Measurements from ENCODE around the gene CATSPERB.

DNA sequence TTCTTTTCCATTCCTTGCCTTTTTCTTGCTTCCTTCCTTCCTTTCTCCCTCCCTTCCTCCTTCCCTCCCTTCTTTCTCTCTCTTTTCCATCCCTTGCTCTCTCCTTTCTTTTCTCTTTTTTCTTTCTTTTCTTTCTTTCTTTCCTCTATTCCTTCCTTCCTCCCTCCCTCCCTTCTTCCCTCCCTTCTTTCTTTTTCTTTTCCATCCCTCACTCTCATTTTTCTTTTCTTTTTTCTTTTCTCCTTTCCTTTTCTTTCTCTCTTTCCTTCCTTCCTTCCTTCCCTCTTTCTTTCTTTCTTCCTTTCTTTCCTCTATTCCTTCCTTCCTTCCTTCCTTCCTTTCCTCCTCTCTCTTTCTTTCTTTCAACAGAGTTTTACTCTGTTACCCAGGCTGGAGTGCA is 186.7 kb downstream of the CATSPERB start:
- TF ChIP-seq, protein P1, sequence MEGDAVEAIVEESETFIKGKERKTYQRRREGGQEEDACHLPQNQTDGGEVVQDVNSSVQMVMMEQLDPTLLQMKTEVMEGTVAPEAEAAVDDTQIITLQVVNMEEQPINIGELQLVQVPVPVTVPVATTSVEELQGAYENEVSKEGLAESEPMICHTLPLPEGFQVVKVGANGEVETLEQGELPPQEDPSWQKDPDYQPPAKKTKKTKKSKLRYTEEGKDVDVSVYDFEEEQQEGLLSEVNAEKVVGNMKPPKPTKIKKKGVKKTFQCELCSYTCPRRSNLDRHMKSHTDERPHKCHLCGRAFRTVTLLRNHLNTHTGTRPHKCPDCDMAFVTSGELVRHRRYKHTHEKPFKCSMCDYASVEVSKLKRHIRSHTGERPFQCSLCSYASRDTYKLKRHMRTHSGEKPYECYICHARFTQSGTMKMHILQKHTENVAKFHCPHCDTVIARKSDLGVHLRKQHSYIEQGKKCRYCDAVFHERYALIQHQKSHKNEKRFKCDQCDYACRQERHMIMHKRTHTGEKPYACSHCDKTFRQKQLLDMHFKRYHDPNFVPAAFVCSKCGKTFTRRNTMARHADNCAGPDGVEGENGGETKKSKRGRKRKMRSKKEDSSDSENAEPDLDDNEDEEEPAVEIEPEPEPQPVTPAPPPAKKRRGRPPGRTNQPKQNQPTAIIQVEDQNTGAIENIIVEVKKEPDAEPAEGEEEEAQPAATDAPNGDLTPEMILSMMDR (IDR thresholded peaks at IDR 0.05; ENCODE audit: low read depth, low read length), result no peak
- no peak for TF ChIP-seq EZH2phosphoT487 (IDR thresholded peaks at IDR 0.05; ENCODE audit: low read depth)

Measured in OCI-LY3 (cell line).